Stimulated activated CD8-positive, alpha-beta memory T cell treated with anti-CD3 and anti-CD28 coated beads, Interleukin-15, amount 100 ng/mL, for 4 hours (primary cell): ENCODE results near the gene TCF4.

Source experiments
- DNase-seq, 2 donors: peaks; one replicate each; pipeline ENCODE4 v3.0.0-alpha.2; 2020; ENCODE audit warnings: low read depth in 2 of 2

The TCF4 gene

GRCh38 chr18:55386545-55386944 lies 201.4 kb downstream of the TCF4 start:
- no peak for DNase-seq

- DNase-seq, result no peak
Observed at GRCh38 chr18:55385770-55386169, 202.2 kb downstream of the TCF4 start.

DNA sequence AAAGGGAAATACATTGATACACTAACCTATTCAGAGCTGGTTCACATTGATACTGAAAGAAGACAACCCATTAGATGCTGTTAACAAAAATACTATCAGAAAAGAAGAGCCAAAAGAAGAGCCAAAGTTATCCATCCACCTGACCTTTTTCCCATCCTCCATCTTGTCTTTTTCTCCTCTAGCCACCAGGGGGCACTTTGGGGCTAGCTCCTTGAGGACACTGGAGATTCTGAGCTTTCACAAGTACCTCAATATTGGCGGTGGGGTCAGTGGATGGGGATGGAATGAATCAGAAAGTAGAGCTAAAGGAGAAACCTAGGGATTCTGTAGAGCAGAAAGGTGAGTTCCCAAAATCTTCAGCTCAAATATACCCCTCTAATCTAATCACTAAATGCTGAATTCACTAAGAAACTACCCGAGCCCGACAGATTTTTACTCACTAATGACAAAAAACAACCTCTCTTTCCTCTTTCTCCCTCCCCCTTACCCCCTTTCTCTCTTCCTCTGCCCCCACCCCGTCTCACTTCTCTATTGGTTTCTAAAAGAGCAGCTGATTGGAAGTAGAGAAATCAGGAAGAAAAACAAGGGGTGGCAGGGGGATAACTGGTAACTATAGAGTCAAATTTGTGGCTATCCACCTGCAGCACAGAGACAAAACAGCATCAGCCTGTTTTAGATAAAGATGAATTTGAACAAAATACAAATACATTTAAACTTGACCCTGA lies 203.3 kb downstream of the TCF4 start:
- DNase-seq, result no peak

GRCh38 chr18:55384115-55384514 lies 203.9 kb downstream of the TCF4 start:
- DNase-seq, result no peak

GRCh38 chr18:55382277-55382805 lies 205.7 kb downstream of the TCF4 start:
- no peak for DNase-seq

GRCh38 chr18:55381277-55381676 lies 206.7 kb downstream of the TCF4 start:
- no peak for DNase-seq

GRCh38 chr18:55380589-55380988 lies 207.4 kb downstream of the TCF4 start:
- DNase-seq, result no peak

DNA sequence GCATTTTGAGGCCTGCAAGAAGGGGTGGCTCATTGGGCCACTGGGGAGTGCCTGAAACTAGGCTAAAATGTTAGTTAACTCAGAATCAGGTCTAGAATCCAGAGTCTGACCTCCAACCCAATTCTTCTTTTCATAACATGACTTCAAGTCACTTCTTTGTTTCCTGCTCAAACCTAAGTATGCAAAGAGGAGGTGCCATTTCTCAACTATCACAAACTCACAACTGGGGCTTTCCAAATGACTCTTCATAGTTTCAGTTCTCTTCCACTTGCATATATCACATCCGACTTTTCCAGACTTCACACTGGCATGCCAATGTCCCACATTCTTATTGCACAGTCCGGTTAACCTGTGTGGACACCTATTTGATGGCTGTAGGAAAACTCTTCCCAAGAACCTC lies 211.6 kb downstream of the TCF4 start:
- DNase-seq, result no peak

DNA sequence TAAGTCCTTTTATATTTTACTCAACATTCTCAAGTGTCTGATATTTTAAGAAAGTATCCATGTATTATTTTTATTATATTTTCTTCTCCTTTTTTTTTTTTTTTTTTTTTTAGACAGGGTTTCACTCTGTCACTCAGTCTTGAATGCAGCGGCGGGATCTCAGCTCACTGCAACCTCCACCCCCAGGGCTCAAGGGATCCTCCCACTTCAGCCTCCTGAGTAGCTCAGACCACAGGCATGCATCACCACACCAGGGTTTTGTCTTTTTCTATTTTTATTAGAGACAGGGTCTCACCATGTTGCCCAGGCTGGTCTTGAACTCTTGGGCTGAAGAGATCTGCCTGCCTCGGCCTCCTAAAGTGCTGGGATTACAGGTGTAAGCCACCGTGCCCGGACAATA lies 212.1 kb downstream of the TCF4 start:
- no peak for DNase-seq

GRCh38 chr18:55374741-55375140 lies 213.3 kb downstream of the TCF4 start:
- DNase-seq, result no peak

DNA sequence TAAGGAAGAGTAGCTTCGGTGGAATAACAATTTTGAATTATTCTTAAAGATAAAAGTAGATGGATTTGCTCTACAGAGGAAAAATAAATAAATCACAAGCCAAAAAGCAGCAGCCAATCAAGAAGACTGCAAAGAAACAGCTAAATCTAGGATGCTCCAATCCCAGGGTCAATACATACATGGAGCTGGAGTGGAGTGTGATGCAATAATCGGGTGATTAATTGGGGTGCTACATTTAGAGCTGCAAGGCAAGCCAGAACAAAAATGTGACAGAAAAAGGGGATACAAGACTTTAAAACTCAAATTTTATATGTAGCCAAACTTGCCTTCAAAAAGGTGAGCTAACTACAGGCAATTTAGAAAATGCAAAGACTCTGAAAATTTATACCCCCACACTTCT lies 215.8 kb downstream of the TCF4 start:
- no peak for DNase-seq

DNA sequence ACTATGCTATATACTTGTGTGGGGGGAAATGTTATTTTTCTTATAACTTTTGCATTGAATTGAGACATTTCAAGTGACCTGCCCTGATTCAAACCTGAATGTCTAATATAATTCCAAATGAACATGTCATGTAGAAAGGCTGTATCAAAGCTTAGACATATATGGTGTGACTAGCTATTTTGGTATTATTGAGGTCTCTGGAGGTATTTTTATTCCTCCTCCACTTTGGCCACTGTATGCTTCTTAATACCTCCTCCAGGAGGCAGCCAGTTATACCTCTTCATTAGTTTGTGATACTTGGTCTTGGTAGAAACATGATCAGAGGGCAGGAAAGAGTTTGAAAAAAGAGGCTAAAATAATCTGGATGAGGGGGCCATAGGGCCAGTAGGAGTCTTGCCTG lies 217.1 kb downstream of the TCF4 start:
- DNase-seq, result no peak

DNA sequence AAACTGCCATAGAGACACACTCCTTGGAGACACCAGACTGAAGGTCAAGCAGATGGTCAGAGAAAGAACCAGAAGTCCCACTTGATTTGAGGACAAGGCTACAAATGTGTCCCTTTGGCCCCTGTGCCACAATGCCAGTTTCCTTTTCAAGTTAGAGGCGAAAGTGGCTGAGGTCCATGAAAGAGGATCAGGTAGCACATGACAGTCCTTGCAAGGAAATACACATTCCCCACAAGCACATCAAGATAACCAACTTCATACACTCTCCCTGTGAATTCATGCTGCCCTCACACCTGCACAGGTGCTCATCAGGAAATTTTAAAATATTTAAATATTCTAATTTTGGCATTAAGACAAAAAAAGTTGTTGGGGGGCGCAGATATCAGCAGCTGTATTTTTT lies 218.6 kb downstream of the TCF4 start:
- no peak for DNase-seq

- DNase-seq, result no peak
Observed at GRCh38 chr18:55365342-55365741, 222.7 kb downstream of the TCF4 start.

DNA sequence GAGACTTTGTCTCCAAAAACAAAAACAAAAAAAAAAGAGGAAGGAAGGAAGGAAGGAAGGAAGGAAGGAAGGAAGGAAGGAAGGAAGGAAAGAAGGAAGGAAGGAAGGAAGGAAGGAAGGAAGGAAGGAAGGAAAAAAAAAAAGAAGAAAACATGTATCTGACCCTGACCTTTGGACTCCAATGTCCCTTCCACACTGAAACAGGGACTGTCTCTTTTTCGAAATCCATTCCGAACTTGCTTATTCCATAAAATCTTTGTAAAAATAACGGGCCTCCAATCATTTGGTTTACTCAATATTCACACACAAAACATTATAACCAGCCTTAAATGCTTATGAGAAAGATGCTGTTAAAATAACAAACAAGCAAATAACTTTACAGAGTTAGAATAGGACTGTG lies 225.7 kb downstream of the TCF4 start:
- no peak for DNase-seq

DNA sequence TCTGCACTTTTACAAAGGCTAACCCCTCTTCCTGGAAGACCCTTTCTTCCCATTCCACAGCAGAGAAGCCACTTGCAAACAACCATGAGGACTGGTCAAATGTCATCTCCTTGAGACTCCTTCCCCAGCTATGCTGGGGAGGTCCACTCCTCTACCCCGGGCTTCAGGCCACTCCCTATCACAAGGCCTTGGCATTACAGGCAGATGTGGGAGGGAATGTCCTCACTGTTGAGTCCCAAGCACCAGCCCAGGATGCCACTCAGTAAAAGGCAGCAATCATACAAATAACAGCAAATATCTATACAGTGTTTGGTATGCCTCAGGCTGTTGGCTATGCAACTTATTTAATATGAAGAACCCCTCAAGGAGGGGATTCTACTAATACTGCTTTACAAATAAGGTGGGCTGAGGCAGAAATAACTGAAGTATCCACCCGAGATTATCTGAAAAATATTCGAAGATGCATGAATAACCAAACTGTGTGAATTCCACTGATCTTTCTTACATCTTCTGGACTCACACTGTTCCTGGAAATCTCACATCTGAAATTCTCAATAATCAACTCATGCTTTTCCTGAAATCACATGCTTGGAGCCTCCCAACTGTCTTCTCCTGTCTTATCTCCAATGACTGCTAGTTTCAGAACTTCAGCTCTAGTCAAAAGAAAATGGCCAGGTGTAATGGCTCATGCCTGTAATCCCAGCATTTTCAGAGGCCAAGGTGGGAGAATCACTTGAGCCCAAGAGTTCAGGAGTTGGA lies 226.3 kb downstream of the TCF4 start:
- no peak for DNase-seq

- DNase-seq, result no peak
Observed at GRCh38 chr18:55360061-55360460, 227.9 kb downstream of the TCF4 start.

GRCh38 chr18:55356815-55357214 lies 231.2 kb downstream of the TCF4 start:
- no peak for DNase-seq

- DNase-seq, result no peak
Observed at GRCh38 chr18:55355223-55355622, 232.8 kb downstream of the TCF4 start.

DNA sequence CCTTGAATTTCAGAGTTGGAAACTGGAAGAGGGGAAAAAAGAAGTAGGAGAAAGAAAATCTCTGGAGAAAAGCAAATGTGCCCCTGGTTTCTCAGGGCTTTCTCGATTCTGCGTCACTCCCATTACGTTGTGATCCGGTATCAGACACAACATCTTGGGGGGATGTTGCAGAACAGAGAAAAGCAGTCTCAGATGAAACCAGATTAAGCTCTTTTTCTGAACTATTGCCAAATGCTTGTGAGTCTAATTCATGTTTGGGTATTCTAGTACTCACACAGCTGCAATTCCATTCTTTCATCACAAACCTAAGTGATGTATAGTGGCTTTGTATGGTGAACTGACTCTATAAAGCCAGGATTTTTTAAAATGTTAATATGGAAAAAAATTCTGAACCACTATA lies 233.2 kb downstream of the TCF4 start:
- DNase-seq, result no peak

DNA sequence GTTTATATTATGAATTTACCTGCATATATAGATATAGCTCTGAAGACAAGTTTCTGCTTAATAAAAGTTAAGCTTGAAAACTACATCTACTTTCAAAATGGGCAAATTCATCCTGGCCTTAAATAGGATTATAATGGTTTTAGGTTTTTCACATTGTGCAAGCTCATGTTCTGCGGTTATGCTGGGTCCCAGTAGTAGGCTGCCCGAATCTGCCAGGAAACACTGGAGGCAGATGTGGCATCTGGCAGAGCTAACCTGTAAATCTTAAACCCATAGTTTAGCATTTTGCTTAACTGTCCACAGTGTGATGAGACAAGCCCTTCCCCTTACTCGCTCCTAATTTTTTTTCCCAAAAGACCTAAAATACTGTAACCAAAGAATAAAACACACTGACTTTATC lies 234.2 kb downstream of the TCF4 start:
- no peak for DNase-seq

- no peak for DNase-seq
Observed at GRCh38 chr18:55353391-55353790, 234.6 kb downstream of the TCF4 start.

DNA sequence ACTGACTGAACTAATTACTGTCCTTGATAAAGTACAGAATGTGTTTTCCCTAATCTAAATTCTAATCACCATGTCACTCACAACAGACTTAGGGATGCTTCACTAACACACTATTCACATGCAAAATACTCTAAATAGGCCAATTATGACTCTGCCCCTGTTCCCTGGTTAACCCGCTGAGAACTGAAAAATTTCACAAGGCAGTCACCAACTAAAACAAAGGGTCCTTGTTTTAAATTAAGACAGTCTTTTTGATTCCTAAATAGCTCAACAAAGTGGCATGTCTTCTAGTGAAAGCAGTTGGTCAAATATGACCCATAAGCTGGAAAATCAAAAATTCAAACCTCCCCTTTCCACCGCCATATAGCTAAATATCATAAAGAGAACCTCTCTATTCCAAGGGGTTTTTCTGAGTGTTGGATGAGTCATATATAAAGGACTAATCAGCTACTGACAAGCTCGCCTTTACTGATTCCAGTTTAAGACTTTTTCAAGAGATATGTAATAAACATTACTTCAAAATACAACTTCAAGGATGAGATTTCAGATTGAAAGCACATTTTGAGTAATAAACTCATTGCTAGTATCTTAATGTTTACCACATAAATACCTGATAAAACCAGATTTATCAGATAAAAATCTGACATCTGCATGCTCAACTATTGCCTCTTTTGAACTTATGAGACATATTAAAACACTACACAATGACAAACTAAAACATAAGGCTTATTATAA lies 235.8 kb downstream of the TCF4 start:
- no peak for DNase-seq
